Loucy (cell line): ENCODE measurements around the gene APH1B.

Experiments used
- H2AFZ ChIP-seq: fragments of 200-600 bp; sonication (generic); 2 replicates; pipeline ENCODE4 v1.6.0; 2016; ENCODE audit warnings: antibody characterized with exemption, mild to moderate bottlenecking, low read length, moderate library complexity
- H3F3A ChIP-seq: fragments of 200-600 bp; 2 replicates; pipeline ENCODE4 v1.6.0; 2016; ENCODE audit warnings: antibody characterized with exemption, low read depth, mild to moderate bottlenecking
- H3K27me3 ChIP-seq: fragments of 200-600 bp; sonication (generic); 2 replicates; pipeline ENCODE4 v1.6.1; 2014; ENCODE audit warnings: low read length, mild to moderate bottlenecking; ENCODE audit not compliant: insufficient read depth, poor library complexity, severe bottlenecking
- H3K36me3 ChIP-seq: fragments of 200-600 bp; sonication (generic); 2 replicates; pipeline ENCODE4 v1.6.1; 2016; ENCODE audit warnings: low read length; ENCODE audit not compliant: insufficient read depth
- H3K4me1 ChIP-seq: fragments of 200-600 bp; sonication (generic); 2 replicates; pipeline ENCODE4 v1.5.1; 2014; ENCODE audit warnings: low read length, mild to moderate bottlenecking; ENCODE audit not compliant: insufficient read depth, poor library complexity, severe bottlenecking
- H3K4me2 ChIP-seq: fragments of 200-600 bp; sonication (generic); 2 replicates; pipeline ENCODE4 v1.6.0; 2014; ENCODE audit warnings: antibody characterized with exemption, low read length, low read depth, mild to moderate bottlenecking; ENCODE audit not compliant: poor library complexity, severe bottlenecking
- H3K4me3 ChIP-seq: fragments of 200-600 bp; sonication (generic); 2 replicates; pipeline ENCODE4 v1.5.1; 2014; ENCODE audit warnings: low read length, mild to moderate bottlenecking, mixed read lengths; ENCODE audit not compliant: poor library complexity, severe bottlenecking
- H3K79me2 ChIP-seq: fragments of 200-600 bp; sonication (generic); 2 replicates; pipeline ENCODE4 v1.6.1; 2014; ENCODE audit warnings: low read length; ENCODE audit not compliant: insufficient read depth
- H3K9ac ChIP-seq: fragments of 200-600 bp; sonication (generic); 2 replicates; pipeline ENCODE4 v1.6.0; 2014; ENCODE audit warnings: mild to moderate bottlenecking, low read depth, low read length, moderate library complexity; ENCODE audit not compliant: poor library complexity, severe bottlenecking
- H3K9me2 ChIP-seq: fragments of 200-600 bp; sonication (generic); replicated peaks from 2 replicates; pipeline ENCODE4 v1.6.1; 2016; ENCODE audit warnings: low read depth, low read length, mixed read lengths
- H3K9me3 ChIP-seq: fragments of 200-600 bp; sonication (generic); 2 replicates; pipeline ENCODE4 v1.6.1; 2014; ENCODE audit warnings: mild to moderate bottlenecking, antibody characterized with exemption, low read length, low read depth; ENCODE audit not compliant: insufficient read depth
- H4K20me1 ChIP-seq: fragments of 200-600 bp; sonication (generic); 2 replicates; pipeline ENCODE4 v1.6.0; 2014; ENCODE audit warnings: antibody characterized with exemption, low read length, mild to moderate bottlenecking; ENCODE audit not compliant: insufficient read depth, poor library complexity, severe bottlenecking
- CTCF ChIP-seq: fragments of 200-600 bp; sonication (generic); conservative IDR thresholded peaks from 2 replicates; pipeline ENCODE4 v1.5.1; 2014; ENCODE audit warnings: mild to moderate bottlenecking, antibody characterized with exemption, low read length
- EZH2phosphoT487 ChIP-seq: fragments of 200-600 bp; IDR thresholded peaks from 2 replicates; pipeline ENCODE4 v1.6.1; 2018; ENCODE audit warnings: antibody characterized with exemption, mild to moderate bottlenecking, moderate library complexity, borderline replicate concordance

The APH1B gene

DNA sequence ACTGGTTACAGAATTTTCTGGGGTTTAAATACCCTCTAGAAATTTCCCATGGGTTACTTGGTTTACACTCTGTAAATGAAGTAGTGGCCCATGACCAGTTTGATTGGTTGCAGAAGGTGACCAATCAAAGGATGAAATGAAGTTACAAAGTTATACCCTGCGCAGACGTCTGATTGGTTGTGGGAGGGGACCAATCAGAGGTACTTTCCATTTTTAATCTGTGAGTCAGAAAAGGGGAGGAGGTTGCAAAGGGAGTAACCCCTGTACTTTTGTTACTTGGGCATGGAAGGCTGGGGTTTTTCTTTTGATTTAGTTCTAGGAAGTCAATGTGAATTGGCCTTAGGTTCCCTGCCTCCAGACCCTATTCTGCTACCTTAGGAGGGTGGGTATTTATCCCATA, 18.7 kb upstream of the APH1B start:
- Histone ChIP-seq H3K4me2 (no peak overlapping the region), H2AFZ (no peak overlapping the region), H3F3A (no peaks in the 10 kb centered on the region), H3K4me1 (no peaks in the 10 kb centered on the region), H3K36me3 (peaks cover 82% of the 10 kb centered on the region), H3K79me2 (no peaks in the 10 kb centered on the region), H3K9me2 (no peaks in the 10 kb centered on the region), H3K9ac (no peak overlapping the region), H3K27me3 (no peaks in the 10 kb centered on the region), H3K4me3 (no peak overlapping the region), H4K20me1 (no peaks in the 10 kb centered on the region), H3K9me3 (no peaks in the 10 kb centered on the region)
- TF ChIP-seq CTCF, result no peak
- TF ChIP-seq EZH2phosphoT487, result no peak

DNA sequence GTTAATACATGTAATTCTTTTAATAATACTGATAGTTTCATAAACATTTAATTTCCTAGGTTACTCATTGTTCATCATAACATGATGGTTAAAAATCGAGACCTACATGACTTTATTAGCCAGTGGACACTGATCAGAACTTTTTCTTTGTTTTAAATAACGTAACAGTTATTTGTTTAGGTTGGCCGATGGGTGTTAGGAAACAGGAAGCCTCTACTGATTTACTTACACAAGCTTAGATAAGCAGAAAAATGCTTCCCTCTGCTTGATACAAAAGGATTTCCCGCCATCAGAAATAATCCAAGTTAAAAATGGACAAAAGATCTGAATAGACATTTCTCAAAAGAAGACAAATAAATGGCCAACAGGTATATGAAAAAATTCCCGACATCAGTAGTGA, 16.6 kb upstream of the APH1B start:
- no peaks in the 10 kb centered on the region for H4K20me1 ChIP-seq
- no peaks in the 10 kb centered on the region for H3K9me2 ChIP-seq
- no peak for TF ChIP-seq EZH2phosphoT487
- TF ChIP-seq CTCF, result no peak
- no peak overlapping the region for H3K4me3 ChIP-seq
- no peak overlapping the region for H3K4me2 ChIP-seq
- peaks cover 81% of the 10 kb centered on the region for H3K36me3 ChIP-seq
- H3K27me3 ChIP-seq, result no peaks in the 10 kb centered on the region
- no peak overlapping the region for H2AFZ ChIP-seq
- H3F3A ChIP-seq, result no peaks in the 10 kb centered on the region; the same call in 1 of the 2 replicates
- no peaks in the 10 kb centered on the region for H3K79me2 ChIP-seq
- no peaks in the 10 kb centered on the region for H3K4me1 ChIP-seq
- H3K9me3 ChIP-seq, result no peaks in the 10 kb centered on the region
- H3K9ac ChIP-seq, result no peak overlapping the region

GRCh38 chr15:63261311-63261710, 16.1 kb upstream of the APH1B start:
- Histone ChIP-seq H3K4me3 (no peak overlapping the region), H3K4me1 (no peaks in the 10 kb centered on the region), H3K4me2 (no peak overlapping the region), H3K9ac (no peak overlapping the region), H3K9me2 (no peaks in the 10 kb centered on the region), H3K36me3 (peaks cover 79% of the 10 kb centered on the region), H3K79me2 (no peaks in the 10 kb centered on the region), H2AFZ (no peak overlapping the region), H3K9me3 (no peaks in the 10 kb centered on the region), H4K20me1 (no peaks in the 10 kb centered on the region), H3F3A (no peaks in the 10 kb centered on the region; the same call in 1 of the 2 replicates), H3K27me3 (no peaks in the 10 kb centered on the region)
- no peak for TF ChIP-seq CTCF
